ENCODE results near the gene MORF4L1. TPM values are rescaled to one million over a fixed set of nuclear protein-coding genes. Genes with fewer than 3 reads are reported as not detected.

The MORF4L1 gene
- total RNA-seq, 1 experiment from 2014 or later: 360 TPM

- H3K27ac ChIP-seq (ENCODE audit: low read length): no peak overlapping the region
- DNase-seq (ENCODE audit: low read depth, low spot score) (no peak), ATAC-seq (no peak)
- CTCF ChIA-PET: no interaction called here
- peaks cover 9% of the 10 kb centered on the region; the same call in 1 of the 2 replicates for H3K4me1 ChIP-seq (ENCODE audit: control insufficient read depth, insufficient read depth, low read length)
- no peak for TF ChIP-seq REST (IDR thresholded peaks at IDR 0.05; ENCODE audit: insufficient read depth in 1 of 2, low read depth in 2 of 2, low read length in 1 of 2)
- TF ChIP-seq CTCF (IDR thresholded peaks at IDR 0.05): no peak
- POLR2A ChIA-PET: no interaction called here
- H3K36me3 ChIP-seq (ENCODE audit: control insufficient read depth, insufficient read depth, low read length): peaks cover 6% of the 10 kb centered on the region; the same call in 1 of the 2 replicates
- in situ Hi-C loops (cut with HindIII; ENCODE audit: low pct_unique_long_range_greater_than_20kb, low sequenced_read_pairs) (no loop called here), intact Hi-C loops (cut with micrococcal nuclease; ENCODE audit: unreplicated experiment) (loop anchor here (10.0 kb wide), 1 partner anchor 59 kb away; no protein-coding TSS in a partner anchor)
- BruUV-seq (replicated peaks): no TSS peak
- H3K4me3 ChIP-seq (ENCODE audit: low read depth in 2 of 2, low read length in 2 of 2): no peak overlapping the region
- no peaks in the 10 kb centered on the region for H3K9me3 ChIP-seq (ENCODE audit: control insufficient read depth, insufficient read depth, low read depth, low read length)
- no peaks in the 10 kb centered on the region for H3K27me3 ChIP-seq (ENCODE audit: control insufficient read depth, insufficient read depth, low read length)
Measured at GRCh38 chr15:78916088-78916487, 43.4 kb downstream of the MORF4L1 start.

- no peaks in the 10 kb centered on the region for H3K9me3 ChIP-seq (ENCODE audit: control insufficient read depth, insufficient read depth, low read depth, low read length)
- ChIA-PET POLR2A (no interaction called here), CTCF (no interaction called here)
- in situ Hi-C loops (cut with HindIII; ENCODE audit: low pct_unique_long_range_greater_than_20kb, low sequenced_read_pairs) (no loop called here), intact Hi-C loops (cut with micrococcal nuclease; ENCODE audit: unreplicated experiment) (loop anchor here (10.0 kb wide), 1 partner anchor 57 kb away; no protein-coding TSS in a partner anchor)
- ATAC-seq (no peak), DNase-seq (ENCODE audit: low read depth, low spot score) (no peak)
- peaks cover 3% of the 10 kb centered on the region; the same call in 1 of the 2 replicates for H3K36me3 ChIP-seq (ENCODE audit: control insufficient read depth, insufficient read depth, low read length)
- no peaks in the 10 kb centered on the region for H3K27me3 ChIP-seq (ENCODE audit: control insufficient read depth, insufficient read depth, low read length)
- no peak overlapping the region for H3K4me3 ChIP-seq (ENCODE audit: low read depth in 2 of 2, low read length in 2 of 2)
- BruUV-seq (replicated peaks): no TSS peak
- H3K4me1 ChIP-seq (ENCODE audit: control insufficient read depth, insufficient read depth, low read length): peaks cover 9% of the 10 kb centered on the region; the same call in 1 of the 2 replicates
- no peak overlapping the region for H3K27ac ChIP-seq (ENCODE audit: low read length)
- TF ChIP-seq TCF7L2 (IDR thresholded peaks at IDR 0.05; ENCODE audit: low read depth, low read length) (no peak), CTCF (IDR thresholded peaks at IDR 0.05) (no peak), SIN3A (IDR thresholded peaks at IDR 0.05; ENCODE audit: borderline replicate concordance, insufficient read depth, low read depth, low read length) (no peak), REST (IDR thresholded peaks at IDR 0.05; ENCODE audit: insufficient read depth in 1 of 2, low read depth in 2 of 2, low read length in 1 of 2) (no peak), POLR2AphosphoS5 (IDR thresholded peaks at IDR 0.05; ENCODE audit: low read depth, low read length) (no peak)
Measured at GRCh38 chr15:78917888-78918287, 45.2 kb downstream of the MORF4L1 start.

Data from Panc1 (cell line).